Muscle of arm (tissue), 14 donors: Measurements from ENCODE around the gene SLC25A43. TPM values are rescaled to one million over a fixed set of nuclear protein-coding genes. Genes with fewer than 3 reads are reported as not detected.
A peak's percentile ranks its signal among the peaks of the same experiment; 100 is the strongest.
"Not testable (repeated sequence)": the region's sequence is repeated elsewhere in the genome, so short reads cannot be mapped to it uniquely, and the experiment has no call there.

Experiments used
- DNase-seq: peaks from one replicate; pipeline ENCODE4 v3.0.0-alpha.2; 2013
- long read RNA-seq, 11 donors: transcript quantifications; one replicate each; lab custom pipeline, GENCODE V29; 2026
- polyA plus RNA-seq, 12 donors: library from polyadenylated mRNA; unstranded; fragments of 120-200 nt; gene quantifications; one replicate each; pipeline ENCODE4 v1.2.1, GENCODE V29; 2013; ENCODE audit not compliant: insufficient read length in 12 of 12

SLC25A43 gene
- polyA plus RNA-seq = 10 to 100 TPM in 1 of 12 donors, 1 to 10 TPM in 10, not detected in 1; 4.2 to 12.8 (median 8.1) TPM
- long read RNA-seq, donor 1, partial matches to known transcripts = 0 of 2 reads
- long read RNA-seq, donor 1, other reads (novel, unspliced or antisense) = 0 of 2 reads
- long read RNA-seq, donor 2, partial matches to known transcripts = 0 of 2 reads
- long read RNA-seq, donor 2, other reads (novel, unspliced or antisense) = 0 of 2 reads
- long read RNA-seq, donor 3 = 0 reads
- long read RNA-seq, donor 4, partial matches to known transcripts = 0 of 1 reads
- long read RNA-seq, donor 4, other reads (novel, unspliced or antisense) = 0 of 1 reads
- long read RNA-seq, donor 5, transcript SLC25A43-201 (5 exons, 2,783 nt) = major isoform, 8 of 13 reads
- long read RNA-seq, donor 5, partial matches to known transcripts = 5 of 13 reads
- long read RNA-seq, donor 5, other reads (novel, unspliced or antisense) = 0 of 13 reads
- long read RNA-seq, donor 6, partial matches to known transcripts = 0 of 2 reads
- long read RNA-seq, donor 6, other reads (novel, unspliced or antisense) = 0 of 2 reads
- long read RNA-seq, donor 7 = 0 reads
- long read RNA-seq, donor 8, partial matches to known transcripts = 0 of 1 reads
- long read RNA-seq, donor 8, other reads (novel, unspliced or antisense) = 0 of 1 reads
- long read RNA-seq, donor 9 = 0 reads
- long read RNA-seq, donor 10, transcript SLC25A43-201 (5 exons, 2,783 nt) = major isoform, 6 of 7 reads
- long read RNA-seq, donor 10, partial matches to known transcripts = 0 of 7 reads
- long read RNA-seq, donor 10, other reads (novel, unspliced or antisense) = 0 of 7 reads
- long read RNA-seq, donor 11, partial matches to known transcripts = 0 of 4 reads
- long read RNA-seq, donor 11, other reads (novel, unspliced or antisense) = 0 of 4 reads

- DNase-seq = peak; percentile 16
Measured at GRCh38 chrX:119398974-119399771, at the start of gene SLC25A43. Gene SLC25A43, plus strand, starts transcription at chrX:119399336. Its CDS starts 68 bp downstream, at chrX:119399404.

- no peak for DNase-seq
Measured at GRCh38 chrX:119359618-119360382, 39.3 kb upstream of the SLC25A43 start.

- not testable (repeated sequence) for DNase-seq
Measured at GRCh38 chrX:119361451-119361850, 37.7 kb upstream of the SLC25A43 start.

- not testable (repeated sequence) for DNase-seq
Measured at GRCh38 chrX:119362074-119362473, 37.1 kb upstream of the SLC25A43 start.

GRCh38 chrX:119363391-119363790, 35.7 kb upstream of the SLC25A43 start:
- DNase-seq = no peak

- not testable (repeated sequence) for DNase-seq
Measured at GRCh38 chrX:119371861-119372260, 27.3 kb upstream of the SLC25A43 start.

GRCh38 chrX:119374736-119375135, 24.4 kb upstream of the SLC25A43 start:
- DNase-seq = no peak

- no peak for DNase-seq
Measured at GRCh38 chrX:119375561-119375960, 23.6 kb upstream of the SLC25A43 start.

- no peak for DNase-seq
Measured at GRCh38 chrX:119376312-119376711, 22.8 kb upstream of the SLC25A43 start.

- DNase-seq = no peak
Measured at GRCh38 chrX:119381349-119381944, 17.7 kb upstream of the SLC25A43 start.

GRCh38 chrX:119382606-119383005, 16.5 kb upstream of the SLC25A43 start:
- DNase-seq = no peak

- not testable (repeated sequence) for DNase-seq
Measured at GRCh38 chrX:119386685-119387084, 12.5 kb upstream of the SLC25A43 start.

GRCh38 chrX:119387426-119387825, 11.7 kb upstream of the SLC25A43 start:
- DNase-seq = not testable (repeated sequence)

- DNase-seq = no peak
Measured at GRCh38 chrX:119389214-119389613, 9.9 kb upstream of the SLC25A43 start.

- DNase-seq = no peak
Measured at GRCh38 chrX:119389871-119390501, 9.2 kb upstream of the SLC25A43 start.

- DNase-seq = no peak
Measured at GRCh38 chrX:119391279-119391678, 7.9 kb upstream of the SLC25A43 start.

GRCh38 chrX:119393144-119393543, 6.0 kb upstream of the SLC25A43 start:
- no peak for DNase-seq

GRCh38 chrX:119398587-119398973, 556 bp upstream of the SLC25A43 start:
- DNase-seq = peak; percentile 6

GRCh38 chrX:119399772-119400101, 601 bp downstream of the SLC25A43 start:
- DNase-seq = peak; percentile 11

GRCh38 chrX:119401569-119401968, 2.4 kb downstream of the SLC25A43 start:
- no peak for DNase-seq
